Choroid plexus epithelial cell (primary cell): ENCODE data around the gene PROK1.
"Not testable (repeated sequence)": the region's sequence is repeated elsewhere in the genome, so short reads cannot be mapped to it uniquely, and the experiment has no call there.

Experiments
- DNase-seq: peaks from one replicate; pipeline ENCODE4 v3.0.0-alpha.2; 2010; ENCODE audit warnings: low read depth
- H3K4me3 ChIP-seq: 2 replicates; pipeline ENCODE4 v1.5.1; 2011; ENCODE audit warnings: low read depth, mild to moderate bottlenecking, control low read depth, low read length, moderate library complexity
- CTCF ChIP-seq: conservative IDR thresholded peaks from 2 replicates; pipeline ENCODE4 v1.5.1; 2011; ENCODE audit warnings: low read depth, mild to moderate bottlenecking, control low read depth, inconsistent platforms, low read length, moderate library complexity

The PROK1 gene

GRCh38 chr1:110450929-110451328 lies at the start of gene PROK1:
Gene PROK1, plus strand, starts transcription at chr1:110451149. Its CDS starts 68 bp downstream, at chr1:110451217.
- no peak within 1 kb of the TSS for H3K4me3 ChIP-seq
- TF ChIP-seq CTCF: no peak

GRCh38 chr1:110403805-110404204 lies 47.1 kb upstream of the PROK1 start:
- TF ChIP-seq CTCF: no peak
- DNase-seq: no peak
- H3K4me3 ChIP-seq: no peak overlapping the region

More at GRCh38 chr1:110450929-110451328, at the start of gene PROK1:
- DNase-seq: no peak

GRCh38 chr1:110404401-110404800 lies 46.5 kb upstream of the PROK1 start:
- TF ChIP-seq CTCF: no peak
- H3K4me3 ChIP-seq: no peak overlapping the region
- no peak for DNase-seq

GRCh38 chr1:110406407-110406806 lies 44.5 kb upstream of the PROK1 start:
- H3K4me3 ChIP-seq: peak overlapping the region; percentile 100
- not testable (repeated sequence) for DNase-seq

- peak; percentile 92 for DNase-seq
- H3K4me3 ChIP-seq: peak within 1 kb of the TSS; percentile 100
- no peak for TF ChIP-seq CTCF
Measured at GRCh38 chr1:110407260-110408210, 43.4 kb upstream of the PROK1 start, which contains the start of gene LAMTOR5. Gene LAMTOR5, minus strand, starts transcription at chr1:110407694. Its CDS starts 74 bp downstream, at chr1:110407620.

GRCh38 chr1:110408488-110408887 lies 42.5 kb upstream of the PROK1 start:
- H3K4me3 ChIP-seq: no peak overlapping the region
- TF ChIP-seq CTCF: no peak

GRCh38 chr1:110409316-110409715 lies 41.6 kb upstream of the PROK1 start:
- no peak for TF ChIP-seq CTCF
- no peak overlapping the region for H3K4me3 ChIP-seq
- DNase-seq: no peak

More at GRCh38 chr1:110408488-110408887, 42.5 kb upstream of the PROK1 start:
- no peak for DNase-seq
